Loucy (cell line): ENCODE measurements around the gene FMNL2.

ENCODE experiments used
- H2AFZ ChIP-seq: fragments of 200-600 bp; sonication (generic); 2 replicates; pipeline ENCODE4 v1.6.0; 2016; ENCODE audit warnings: antibody characterized with exemption, mild to moderate bottlenecking, low read length, moderate library complexity
- H3F3A ChIP-seq: fragments of 200-600 bp; 2 replicates; pipeline ENCODE4 v1.6.0; 2016; ENCODE audit warnings: antibody characterized with exemption, low read depth, mild to moderate bottlenecking
- H3K27me3 ChIP-seq: fragments of 200-600 bp; sonication (generic); 2 replicates; pipeline ENCODE4 v1.6.1; 2014; ENCODE audit warnings: low read length, mild to moderate bottlenecking; ENCODE audit not compliant: insufficient read depth, poor library complexity, severe bottlenecking
- H3K36me3 ChIP-seq: fragments of 200-600 bp; sonication (generic); 2 replicates; pipeline ENCODE4 v1.6.1; 2016; ENCODE audit warnings: low read length; ENCODE audit not compliant: insufficient read depth
- H3K4me1 ChIP-seq: fragments of 200-600 bp; sonication (generic); 2 replicates; pipeline ENCODE4 v1.5.1; 2014; ENCODE audit warnings: low read length, mild to moderate bottlenecking; ENCODE audit not compliant: insufficient read depth, poor library complexity, severe bottlenecking
- H3K4me2 ChIP-seq: fragments of 200-600 bp; sonication (generic); 2 replicates; pipeline ENCODE4 v1.6.0; 2014; ENCODE audit warnings: antibody characterized with exemption, low read length, low read depth, mild to moderate bottlenecking; ENCODE audit not compliant: poor library complexity, severe bottlenecking
- H3K4me3 ChIP-seq: fragments of 200-600 bp; sonication (generic); 2 replicates; pipeline ENCODE4 v1.5.1; 2014; ENCODE audit warnings: low read length, mild to moderate bottlenecking, mixed read lengths; ENCODE audit not compliant: poor library complexity, severe bottlenecking
- H3K79me2 ChIP-seq: fragments of 200-600 bp; sonication (generic); 2 replicates; pipeline ENCODE4 v1.6.1; 2014; ENCODE audit warnings: low read length; ENCODE audit not compliant: insufficient read depth
- H3K9ac ChIP-seq: fragments of 200-600 bp; sonication (generic); 2 replicates; pipeline ENCODE4 v1.6.0; 2014; ENCODE audit warnings: mild to moderate bottlenecking, low read depth, low read length, moderate library complexity; ENCODE audit not compliant: poor library complexity, severe bottlenecking
- H3K9me2 ChIP-seq: fragments of 200-600 bp; sonication (generic); replicated peaks from 2 replicates; pipeline ENCODE4 v1.6.1; 2016; ENCODE audit warnings: low read depth, low read length, mixed read lengths
- H3K9me3 ChIP-seq: fragments of 200-600 bp; sonication (generic); 2 replicates; pipeline ENCODE4 v1.6.1; 2014; ENCODE audit warnings: mild to moderate bottlenecking, antibody characterized with exemption, low read length, low read depth; ENCODE audit not compliant: insufficient read depth
- H4K20me1 ChIP-seq: fragments of 200-600 bp; sonication (generic); 2 replicates; pipeline ENCODE4 v1.6.0; 2014; ENCODE audit warnings: antibody characterized with exemption, low read length, mild to moderate bottlenecking; ENCODE audit not compliant: insufficient read depth, poor library complexity, severe bottlenecking
- EZH2phosphoT487 ChIP-seq: fragments of 200-600 bp; IDR thresholded peaks from 2 replicates; pipeline ENCODE4 v1.6.1; 2018; ENCODE audit warnings: antibody characterized with exemption, mild to moderate bottlenecking, moderate library complexity, borderline replicate concordance
- TF ChIP-seq, protein P1 (sequence below): fragments of 200-600 bp; sonication (generic); conservative IDR thresholded peaks from 2 replicates; pipeline ENCODE4 v1.5.1; 2014; ENCODE audit warnings: mild to moderate bottlenecking, antibody characterized with exemption, low read length

Gene FMNL2

DNA sequence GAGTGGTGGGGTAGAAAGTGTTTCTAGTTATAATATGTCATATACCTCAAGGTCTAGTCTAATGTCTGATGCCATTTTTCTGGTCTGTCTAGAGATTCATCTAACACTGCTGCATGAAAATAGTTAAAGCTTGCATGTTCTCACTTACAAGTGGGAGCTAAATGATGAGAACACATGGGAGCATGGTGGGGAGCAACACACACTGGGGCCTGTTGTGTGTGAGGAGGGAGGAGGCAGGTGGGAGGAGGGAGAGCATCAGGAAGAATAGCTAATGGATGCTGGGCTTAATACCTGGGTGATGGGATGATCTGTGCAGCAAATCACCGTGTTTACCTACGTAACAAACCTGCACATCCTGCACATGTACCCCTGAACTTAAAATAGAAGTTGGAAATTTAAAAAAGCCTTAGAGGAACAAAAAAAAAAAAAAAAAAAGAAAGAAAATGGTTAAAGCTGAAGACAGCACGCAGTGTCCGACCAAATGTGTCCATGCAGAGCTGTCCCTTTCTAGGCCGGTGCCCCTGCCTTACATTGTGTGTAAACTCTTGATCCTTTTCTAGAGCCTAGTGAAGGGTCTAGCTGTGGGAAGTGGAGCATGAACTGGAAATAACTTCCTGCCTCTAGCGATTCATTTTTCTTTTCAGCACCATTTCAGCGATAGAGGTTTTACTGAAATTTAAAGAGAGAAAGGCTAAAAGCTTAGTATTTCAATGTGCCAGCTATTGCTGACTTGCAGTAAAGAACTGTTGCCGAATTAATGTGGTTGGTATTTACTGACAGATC, 94.0 kb downstream of the FMNL2 start:
- Histone ChIP-seq H3K9me2 (no peaks in the 10 kb centered on the region), H3K9me3 (no peaks in the 10 kb centered on the region), H3K4me2 (no peak overlapping the region), H2AFZ (no peak overlapping the region), H3K4me1 (no peaks in the 10 kb centered on the region), H3K36me3 (no peaks in the 10 kb centered on the region), H4K20me1 (no peaks in the 10 kb centered on the region), H3F3A (no peaks in the 10 kb centered on the region), H3K79me2 (no peaks in the 10 kb centered on the region), H3K9ac (no peak overlapping the region), H3K4me3 (no peak overlapping the region), H3K27me3 (no peaks in the 10 kb centered on the region)
- TF ChIP-seq EZH2phosphoT487 = no peak
- TF ChIP-seq, protein P1, sequence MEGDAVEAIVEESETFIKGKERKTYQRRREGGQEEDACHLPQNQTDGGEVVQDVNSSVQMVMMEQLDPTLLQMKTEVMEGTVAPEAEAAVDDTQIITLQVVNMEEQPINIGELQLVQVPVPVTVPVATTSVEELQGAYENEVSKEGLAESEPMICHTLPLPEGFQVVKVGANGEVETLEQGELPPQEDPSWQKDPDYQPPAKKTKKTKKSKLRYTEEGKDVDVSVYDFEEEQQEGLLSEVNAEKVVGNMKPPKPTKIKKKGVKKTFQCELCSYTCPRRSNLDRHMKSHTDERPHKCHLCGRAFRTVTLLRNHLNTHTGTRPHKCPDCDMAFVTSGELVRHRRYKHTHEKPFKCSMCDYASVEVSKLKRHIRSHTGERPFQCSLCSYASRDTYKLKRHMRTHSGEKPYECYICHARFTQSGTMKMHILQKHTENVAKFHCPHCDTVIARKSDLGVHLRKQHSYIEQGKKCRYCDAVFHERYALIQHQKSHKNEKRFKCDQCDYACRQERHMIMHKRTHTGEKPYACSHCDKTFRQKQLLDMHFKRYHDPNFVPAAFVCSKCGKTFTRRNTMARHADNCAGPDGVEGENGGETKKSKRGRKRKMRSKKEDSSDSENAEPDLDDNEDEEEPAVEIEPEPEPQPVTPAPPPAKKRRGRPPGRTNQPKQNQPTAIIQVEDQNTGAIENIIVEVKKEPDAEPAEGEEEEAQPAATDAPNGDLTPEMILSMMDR = no peak

DNA sequence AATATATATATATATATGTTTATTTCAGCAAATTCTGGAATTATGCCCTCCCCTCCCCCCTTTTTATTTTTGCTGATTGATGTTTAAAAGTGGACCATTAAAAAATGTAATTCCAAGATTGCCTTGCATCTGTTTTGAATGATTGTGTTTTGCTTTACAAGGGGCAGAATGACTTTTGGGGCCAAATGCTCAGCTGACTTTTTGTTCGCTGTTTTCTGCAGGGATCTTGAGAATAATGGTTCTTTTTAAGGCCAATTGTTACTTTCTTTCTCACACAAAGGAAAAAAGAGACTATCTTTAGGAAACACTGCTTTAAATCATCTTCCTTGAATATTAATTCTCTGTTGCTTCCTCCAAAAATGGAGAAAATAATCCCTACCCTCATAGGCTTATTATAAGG, 95.9 kb downstream of the FMNL2 start:
- no peak overlapping the region for H2AFZ ChIP-seq
- no peaks in the 10 kb centered on the region for H4K20me1 ChIP-seq
- H3K27me3 ChIP-seq = no peaks in the 10 kb centered on the region
- H3K4me3 ChIP-seq = no peak overlapping the region
- H3K4me1 ChIP-seq = no peaks in the 10 kb centered on the region
- no peaks in the 10 kb centered on the region for H3K9me2 ChIP-seq
- H3K79me2 ChIP-seq = no peaks in the 10 kb centered on the region
- H3K9ac ChIP-seq = no peak overlapping the region
- TF ChIP-seq, protein P1 = no peak
- TF ChIP-seq EZH2phosphoT487 = no peak
- H3K9me3 ChIP-seq = no peaks in the 10 kb centered on the region
- no peak overlapping the region for H3K4me2 ChIP-seq
- H3F3A ChIP-seq = no peaks in the 10 kb centered on the region
- H3K36me3 ChIP-seq = no peaks in the 10 kb centered on the region

DNA sequence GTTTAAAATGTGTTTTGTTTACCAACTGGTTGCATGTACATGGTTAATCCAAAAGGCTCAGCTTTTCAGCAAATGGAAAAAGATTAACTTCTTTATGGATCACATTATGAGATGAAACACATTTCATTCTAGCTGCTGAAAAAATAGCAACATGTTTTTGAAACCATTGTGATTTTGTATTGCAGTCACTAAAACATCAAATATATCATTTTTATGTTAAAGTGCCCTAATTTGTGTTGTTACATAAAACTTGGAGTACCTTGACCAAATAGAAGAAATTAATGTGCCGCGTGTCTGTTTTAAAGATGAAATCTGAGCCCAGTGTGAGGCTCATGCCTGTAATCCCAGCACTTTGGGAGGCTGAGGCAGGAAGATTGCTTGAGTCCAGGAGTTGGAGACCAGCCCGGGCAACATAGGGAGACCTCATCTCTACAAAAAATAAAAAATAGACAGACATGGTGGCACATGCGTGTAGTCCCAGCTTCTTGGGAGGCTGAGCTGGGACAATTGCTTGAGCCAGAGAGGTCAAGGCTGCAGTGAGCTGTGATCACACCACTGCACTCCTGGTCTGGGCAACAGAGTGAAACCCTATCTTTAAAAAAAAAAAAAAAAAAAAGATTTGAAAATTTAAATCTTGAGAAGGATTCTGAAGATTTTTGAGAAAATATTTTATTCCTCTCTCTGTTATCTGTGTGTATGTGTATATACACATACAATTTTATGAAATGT, 96.6 kb downstream of the FMNL2 start:
- Histone ChIP-seq H3K36me3 (no peaks in the 10 kb centered on the region), H4K20me1 (no peaks in the 10 kb centered on the region), H3K4me3 (no peak overlapping the region), H3K4me2 (no peak overlapping the region), H3K4me1 (no peaks in the 10 kb centered on the region), H3K9me2 (no peaks in the 10 kb centered on the region), H3K9me3 (no peaks in the 10 kb centered on the region), H3K27me3 (no peaks in the 10 kb centered on the region), H3K79me2 (no peaks in the 10 kb centered on the region), H2AFZ (no peak overlapping the region), H3F3A (no peaks in the 10 kb centered on the region), H3K9ac (no peak overlapping the region)
- TF ChIP-seq EZH2phosphoT487 = no peak
- TF ChIP-seq, protein P1 = no peak
